HepG2 (cell line): ENCODE measurements around the gene CNTNAP3B.
"Not testable (repeated sequence)": the region's sequence is repeated elsewhere in the genome, so short reads cannot be mapped to it uniquely, and the experiment has no call there.

Source experiments
- ASH2L ChIP-seq: fragments of 300-600, 200-600 bp; sonication (generic); IDR thresholded peaks from 2 replicates; pipeline ENCODE4 v1.7.0; 2017; ENCODE audit warnings: low read depth, mild to moderate bottlenecking, moderate library complexity, mixed read lengths, low read length; ENCODE audit not compliant: insufficient read length
- GATAD1 ChIP-seq: IDR thresholded peaks from 2 replicates; pipeline ENCODE4 v1.6.1; 2016; ENCODE audit warnings: missing genetic modification reagents, missing compliant biosample characterization
- HNF4A ChIP-seq: sonication (generic); formaldehyde crosslinking; IDR thresholded peaks from 2 replicates; pipeline ENCODE4 v1.4.0; 2020; ENCODE audit warnings: missing genetic modification reagents
- NFE2 ChIP-seq: sonication (generic); formaldehyde crosslinking; IDR thresholded peaks from 2 replicates; pipeline ENCODE4 v1.4.0; 2020; ENCODE audit warnings: missing genetic modification reagents
- SIN3A ChIP-seq: IDR thresholded peaks from 2 replicates; pipeline ENCODE4 v1.6.1; 2011; ENCODE audit warnings: low read depth, mild to moderate bottlenecking, control low read depth, low read length, borderline replicate concordance
- TCF7L2 ChIP-seq: IDR thresholded peaks from 2 replicates; pipeline ENCODE4 v1.6.1; 2011; ENCODE audit warnings: mild to moderate bottlenecking, low read depth, low read length, moderate library complexity
- TFAP4 ChIP-seq: sonication (generic); IDR thresholded peaks from 2 replicates; pipeline ENCODE4 v1.6.1; 2016; ENCODE audit warnings: low read depth, borderline replicate concordance
- ZC3H4 ChIP-seq: sonication (generic); formaldehyde crosslinking; IDR thresholded peaks from 2 replicates; pipeline ENCODE4 v1.4.0; 2020; ENCODE audit warnings: missing genetic modification reagents, borderline replicate concordance
- ZNF207 ChIP-seq: fragments of 450-650 bp; IDR thresholded peaks from 2 replicates; pipeline ENCODE4 v1.6.1; 2016; ENCODE audit warnings: antibody characterized with exemption, borderline replicate concordance
- ZNF382 ChIP-seq: sonication (generic); formaldehyde crosslinking; IDR thresholded peaks from 2 replicates; pipeline ENCODE4 v1.5.0; 2020; ENCODE audit warnings: missing genetic modification reagents, mild to moderate bottlenecking, borderline replicate concordance
- ZNF703 ChIP-seq: sonication (generic); formaldehyde crosslinking; IDR thresholded peaks from 2 replicates; pipeline ENCODE4 v1.5.1; 2020; ENCODE audit warnings: missing genetic modification reagents, mild to moderate bottlenecking, moderate library complexity, borderline replicate concordance
- TF ChIP-seq, protein P1 (sequence below): sonication (generic); formaldehyde crosslinking; IDR thresholded peaks from 2 replicates; pipeline ENCODE4 v1.5.0; 2020; ENCODE audit warnings: mild to moderate bottlenecking, missing genetic modification reagents, moderate library complexity
- TF ChIP-seq, protein P2 (sequence below): sonication (generic); formaldehyde crosslinking; IDR thresholded peaks from 2 replicates; pipeline ENCODE4 v1.4.0; 2020; ENCODE audit warnings: missing genetic modification reagents
- TF ChIP-seq, protein P3 (sequence below): sonication (generic); formaldehyde crosslinking; IDR thresholded peaks from 2 replicates; pipeline ENCODE4 v1.5.1; 2020; ENCODE audit warnings: missing genetic modification reagents, mild to moderate bottlenecking, borderline replicate concordance

GRCh38 chr9:41855422-41855821, 273.8 kb downstream of the CNTNAP3B start:
- TF ChIP-seq NFE2 (CRISPR knock-in tag); ZNF382; GATAD1 (CRISPR knock-in tag); TFAP4; SIN3A; ZNF703; ASH2L; HNF4A (CRISPR knock-in tag); ZNF207; ZC3H4 (CRISPR knock-in tag); TCF7L2: not testable (repeated sequence)
- TF ChIP-seq, protein P1, sequence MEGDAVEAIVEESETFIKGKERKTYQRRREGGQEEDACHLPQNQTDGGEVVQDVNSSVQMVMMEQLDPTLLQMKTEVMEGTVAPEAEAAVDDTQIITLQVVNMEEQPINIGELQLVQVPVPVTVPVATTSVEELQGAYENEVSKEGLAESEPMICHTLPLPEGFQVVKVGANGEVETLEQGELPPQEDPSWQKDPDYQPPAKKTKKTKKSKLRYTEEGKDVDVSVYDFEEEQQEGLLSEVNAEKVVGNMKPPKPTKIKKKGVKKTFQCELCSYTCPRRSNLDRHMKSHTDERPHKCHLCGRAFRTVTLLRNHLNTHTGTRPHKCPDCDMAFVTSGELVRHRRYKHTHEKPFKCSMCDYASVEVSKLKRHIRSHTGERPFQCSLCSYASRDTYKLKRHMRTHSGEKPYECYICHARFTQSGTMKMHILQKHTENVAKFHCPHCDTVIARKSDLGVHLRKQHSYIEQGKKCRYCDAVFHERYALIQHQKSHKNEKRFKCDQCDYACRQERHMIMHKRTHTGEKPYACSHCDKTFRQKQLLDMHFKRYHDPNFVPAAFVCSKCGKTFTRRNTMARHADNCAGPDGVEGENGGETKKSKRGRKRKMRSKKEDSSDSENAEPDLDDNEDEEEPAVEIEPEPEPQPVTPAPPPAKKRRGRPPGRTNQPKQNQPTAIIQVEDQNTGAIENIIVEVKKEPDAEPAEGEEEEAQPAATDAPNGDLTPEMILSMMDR (CRISPR knock-in tag), result not testable (repeated sequence)
- TF ChIP-seq, protein P2, sequence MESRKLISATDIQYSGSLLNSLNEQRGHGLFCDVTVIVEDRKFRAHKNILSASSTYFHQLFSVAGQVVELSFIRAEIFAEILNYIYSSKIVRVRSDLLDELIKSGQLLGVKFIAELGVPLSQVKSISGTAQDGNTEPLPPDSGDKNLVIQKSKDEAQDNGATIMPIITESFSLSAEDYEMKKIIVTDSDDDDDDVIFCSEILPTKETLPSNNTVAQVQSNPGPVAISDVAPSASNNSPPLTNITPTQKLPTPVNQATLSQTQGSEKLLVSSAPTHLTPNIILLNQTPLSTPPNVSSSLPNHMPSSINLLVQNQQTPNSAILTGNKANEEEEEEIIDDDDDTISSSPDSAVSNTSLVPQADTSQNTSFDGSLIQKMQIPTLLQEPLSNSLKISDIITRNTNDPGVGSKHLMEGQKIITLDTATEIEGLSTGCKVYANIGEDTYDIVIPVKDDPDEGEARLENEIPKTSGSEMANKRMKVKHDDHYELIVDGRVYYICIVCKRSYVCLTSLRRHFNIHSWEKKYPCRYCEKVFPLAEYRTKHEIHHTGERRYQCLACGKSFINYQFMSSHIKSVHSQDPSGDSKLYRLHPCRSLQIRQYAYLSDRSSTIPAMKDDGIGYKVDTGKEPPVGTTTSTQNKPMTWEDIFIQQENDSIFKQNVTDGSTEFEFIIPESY (CRISPR knock-in tag), result not testable (repeated sequence)
- TF ChIP-seq, protein P3, sequence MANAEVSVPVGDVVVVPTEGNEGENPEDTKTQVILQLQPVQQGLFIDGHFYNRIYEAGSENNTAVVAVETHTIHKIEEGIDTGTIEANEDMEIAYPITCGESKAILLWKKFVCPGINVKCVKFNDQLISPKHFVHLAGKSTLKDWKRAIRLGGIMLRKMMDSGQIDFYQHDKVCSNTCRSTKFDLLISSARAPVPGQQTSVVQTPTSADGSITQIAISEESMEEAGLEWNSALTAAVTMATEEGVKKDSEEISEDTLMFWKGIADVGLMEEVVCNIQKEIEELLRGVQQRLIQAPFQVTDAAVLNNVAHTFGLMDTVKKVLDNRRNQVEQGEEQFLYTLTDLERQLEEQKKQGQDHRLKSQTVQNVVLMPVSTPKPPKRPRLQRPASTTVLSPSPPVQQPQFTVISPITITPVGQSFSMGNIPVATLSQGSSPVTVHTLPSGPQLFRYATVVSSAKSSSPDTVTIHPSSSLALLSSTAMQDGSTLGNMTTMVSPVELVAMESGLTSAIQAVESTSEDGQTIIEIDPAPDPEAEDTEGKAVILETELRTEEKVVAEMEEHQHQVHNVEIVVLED (CRISPR knock-in tag), result not testable (repeated sequence)
